HG02852 (cell line): ENCODE results near the gene ETV7.
"Not testable (repeated sequence)": the region's sequence is repeated elsewhere in the genome, so short reads cannot be mapped to it uniquely, and the experiment has no call there.

Experiments used
- ATAC-seq: cut with Tn5 transposase; IDR thresholded peaks from one replicate; pipeline ENCODE4 v1.9.1; 2021; ENCODE audit warnings: mild to moderate bottlenecking, moderate library complexity; ENCODE audit not compliant: unreplicated experiment

The ETV7 gene

DNA sequence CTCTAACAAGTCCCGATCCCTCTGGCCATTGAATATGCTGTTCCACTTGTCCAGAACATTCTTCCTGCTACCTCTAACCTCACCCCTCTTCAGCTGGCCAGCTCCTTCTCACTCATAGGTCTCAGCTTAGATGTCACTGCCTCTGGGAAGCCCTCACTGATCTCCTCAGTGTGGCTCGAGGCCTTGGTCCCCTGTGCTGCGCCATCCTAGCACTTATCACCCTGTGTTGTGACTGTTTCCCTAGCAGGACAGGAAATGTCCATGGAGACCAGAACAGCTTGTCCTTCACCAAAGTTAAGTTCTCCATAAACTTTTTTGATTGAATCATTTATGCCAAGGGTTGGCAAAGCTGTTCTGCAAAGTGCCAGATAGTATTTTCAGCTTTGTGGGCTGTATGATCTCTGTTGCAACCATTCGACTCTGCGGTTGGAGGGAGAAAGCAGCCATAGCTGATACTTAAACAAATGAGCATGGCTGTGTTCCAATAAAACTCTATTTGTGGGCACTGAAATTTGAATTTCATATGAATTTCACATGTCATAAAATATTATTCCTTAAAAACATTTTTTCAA lies 44.3 kb downstream of the ETV7 start:
- ATAC-seq, result no peak

DNA sequence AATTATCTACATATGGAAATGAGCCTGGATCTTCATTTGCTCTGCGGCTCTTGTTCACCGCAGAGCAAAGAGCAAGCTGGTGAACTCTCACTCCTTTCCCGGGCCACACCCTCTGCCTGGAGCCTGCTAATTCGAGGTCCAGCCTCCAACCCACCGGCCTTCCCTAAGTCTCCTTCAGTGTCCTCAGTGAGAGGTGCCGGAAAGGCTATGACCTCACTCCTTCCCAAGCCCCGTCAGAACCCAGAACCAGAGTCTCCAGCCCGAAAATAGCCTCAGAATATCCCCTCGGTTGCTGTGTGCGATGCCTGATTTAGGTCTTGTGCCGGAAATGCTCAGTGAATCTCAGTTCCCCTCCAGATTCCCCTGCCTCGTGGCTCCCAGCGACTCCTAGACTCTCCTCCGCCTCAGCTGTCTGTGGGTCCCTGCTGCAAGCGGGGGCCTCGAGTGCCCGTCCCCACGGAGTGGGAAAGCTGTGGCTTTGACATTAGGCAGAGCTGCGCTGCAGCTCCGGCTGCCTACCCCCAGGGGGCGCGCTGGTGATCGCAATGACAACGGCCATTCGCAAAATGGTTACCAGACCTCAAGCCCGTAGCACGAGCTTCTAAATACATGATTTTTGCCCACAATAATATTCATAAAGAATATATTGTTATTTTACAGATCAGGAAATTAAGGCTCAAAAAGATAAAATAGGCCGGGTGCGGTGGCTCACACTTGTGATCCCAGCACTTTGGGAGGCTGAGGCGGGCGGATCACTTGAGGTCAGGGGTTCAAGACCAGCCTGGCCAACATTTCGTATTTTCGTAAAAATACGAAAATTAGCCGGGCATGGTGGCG lies 46.6 kb downstream of the ETV7 start:
- ATAC-seq, result peak; percentile 47

DNA sequence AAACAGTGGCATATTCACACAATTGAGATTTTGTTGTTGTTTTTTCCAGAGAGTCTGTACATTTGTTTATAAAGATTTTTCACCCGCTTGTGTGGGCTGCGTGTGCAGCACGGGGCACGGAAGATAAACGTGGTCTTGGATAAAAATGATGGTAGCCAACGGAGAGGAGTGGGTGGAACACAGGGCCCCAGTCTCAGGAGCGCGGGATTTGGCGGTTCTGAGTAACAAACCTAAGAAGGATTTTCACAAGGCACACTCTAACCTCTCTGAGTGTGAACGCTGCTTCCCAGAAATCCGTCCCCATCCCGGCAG lies 47.2 kb downstream of the ETV7 start:
- no peak for ATAC-seq

DNA sequence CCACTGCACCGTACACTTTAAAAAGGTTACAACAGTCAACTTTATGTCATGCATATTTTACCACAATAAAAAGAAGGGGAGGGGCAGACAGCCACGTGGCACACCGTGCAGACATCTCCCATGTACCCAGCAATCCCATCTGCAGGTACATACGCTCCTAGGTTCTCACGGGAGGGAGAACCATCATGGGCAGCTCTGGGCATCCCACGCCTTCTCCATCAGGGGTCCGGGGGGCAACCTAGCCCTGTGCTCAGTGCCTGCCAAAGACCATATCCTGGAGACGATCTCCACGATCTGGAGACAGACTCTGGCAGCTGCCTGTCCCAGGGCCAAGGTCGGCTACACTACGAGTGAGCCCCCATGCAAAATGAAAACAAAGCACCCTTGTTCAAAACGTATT lies 48.3 kb downstream of the ETV7 start:
- ATAC-seq, result no peak

DNA sequence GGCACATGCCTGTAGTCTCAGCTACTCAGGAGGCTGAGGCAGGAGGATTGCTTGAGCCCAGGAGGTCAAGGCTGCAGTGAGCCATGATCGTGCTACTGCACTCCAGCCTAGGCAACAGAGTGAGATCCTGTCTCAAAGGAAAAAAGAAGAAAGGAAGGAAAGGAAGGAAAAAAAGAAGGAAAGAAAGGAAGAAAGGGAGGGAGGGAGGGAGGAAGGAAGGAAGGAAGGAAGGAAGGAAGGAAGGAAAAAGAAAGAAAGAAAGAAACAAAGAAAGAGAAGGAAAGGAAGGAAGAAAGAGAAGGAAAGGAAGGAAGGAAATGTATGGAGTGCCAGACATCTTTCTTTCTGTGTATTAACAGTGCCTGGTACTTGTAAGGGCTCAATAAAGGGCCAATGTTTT lies 49.2 kb downstream of the ETV7 start:
- ATAC-seq, result not testable (repeated sequence)

DNA sequence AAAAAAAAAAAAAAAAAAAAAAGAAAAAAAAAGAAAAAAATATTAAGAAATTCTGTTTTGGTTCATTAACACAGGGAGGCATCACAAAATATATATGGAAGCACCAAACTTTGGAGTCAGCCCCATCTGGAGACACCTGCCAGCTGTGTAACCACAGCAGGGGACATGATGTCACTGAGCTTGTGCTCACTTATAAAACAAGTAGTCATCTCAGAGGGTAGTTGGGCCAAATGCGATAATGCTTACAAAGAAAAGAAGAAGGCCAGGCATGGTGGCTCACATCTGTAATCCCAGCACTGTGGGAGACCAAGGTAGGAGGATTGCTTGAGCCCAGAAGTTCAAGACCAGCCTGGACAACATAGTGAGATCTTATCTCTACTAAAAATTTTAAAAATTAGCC lies 49.7 kb downstream of the ETV7 start:
- no peak for ATAC-seq

DNA sequence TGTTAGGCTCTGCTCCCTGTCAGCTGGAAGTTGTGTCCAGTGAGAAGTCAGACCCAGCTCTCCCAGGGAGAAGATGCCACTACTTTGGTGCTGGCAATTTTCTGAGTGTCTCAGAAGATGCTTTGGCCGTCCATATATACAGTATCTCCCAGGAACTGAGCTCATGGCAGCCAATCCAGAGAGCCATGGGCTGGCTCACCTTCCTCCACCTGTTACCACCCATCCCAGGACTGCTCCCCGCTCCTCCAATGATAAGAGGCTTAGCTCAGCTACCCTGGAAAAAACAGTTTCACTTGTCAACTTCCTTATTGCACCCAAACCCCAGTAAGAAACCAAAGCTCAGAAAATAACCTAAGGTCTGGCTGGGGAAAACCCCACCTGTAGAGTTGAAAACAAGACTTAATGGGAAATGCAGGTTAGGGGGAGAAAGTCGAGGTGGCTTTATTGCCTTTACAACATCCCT lies 50.7 kb downstream of the ETV7 start, which contains the start of gene BNIP5:
TSS of gene BNIP5 (minus strand) at position 110 of the 463 bp plus-strand sequence. CDS start 6,198 bp downstream, outside the sequence.
- no peak for ATAC-seq

DNA sequence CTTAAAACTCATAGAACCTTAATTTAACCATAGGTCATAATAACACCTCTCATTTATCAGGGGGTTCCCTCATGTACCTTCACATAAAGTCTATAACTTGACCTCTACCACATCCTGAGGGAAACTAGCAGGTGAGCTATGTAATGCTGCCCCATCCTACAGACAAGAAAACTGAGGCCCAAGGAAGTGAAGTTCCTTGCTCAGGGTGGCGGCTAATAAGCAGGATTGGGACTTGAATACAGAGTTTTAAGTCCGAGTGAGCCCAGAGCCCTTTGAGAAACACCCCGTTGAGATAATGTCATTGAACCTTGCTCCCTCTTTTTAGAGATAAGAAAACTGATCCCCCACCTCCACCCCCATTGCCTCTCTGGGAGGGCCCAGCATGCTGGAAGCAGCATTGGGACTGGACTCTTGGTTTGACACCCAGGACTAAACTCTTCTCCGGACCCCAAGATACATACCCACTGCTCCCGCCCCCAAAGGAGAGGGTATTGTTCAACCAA lies 51.2 kb downstream of the ETV7 start:
- ATAC-seq, result no peak

DNA sequence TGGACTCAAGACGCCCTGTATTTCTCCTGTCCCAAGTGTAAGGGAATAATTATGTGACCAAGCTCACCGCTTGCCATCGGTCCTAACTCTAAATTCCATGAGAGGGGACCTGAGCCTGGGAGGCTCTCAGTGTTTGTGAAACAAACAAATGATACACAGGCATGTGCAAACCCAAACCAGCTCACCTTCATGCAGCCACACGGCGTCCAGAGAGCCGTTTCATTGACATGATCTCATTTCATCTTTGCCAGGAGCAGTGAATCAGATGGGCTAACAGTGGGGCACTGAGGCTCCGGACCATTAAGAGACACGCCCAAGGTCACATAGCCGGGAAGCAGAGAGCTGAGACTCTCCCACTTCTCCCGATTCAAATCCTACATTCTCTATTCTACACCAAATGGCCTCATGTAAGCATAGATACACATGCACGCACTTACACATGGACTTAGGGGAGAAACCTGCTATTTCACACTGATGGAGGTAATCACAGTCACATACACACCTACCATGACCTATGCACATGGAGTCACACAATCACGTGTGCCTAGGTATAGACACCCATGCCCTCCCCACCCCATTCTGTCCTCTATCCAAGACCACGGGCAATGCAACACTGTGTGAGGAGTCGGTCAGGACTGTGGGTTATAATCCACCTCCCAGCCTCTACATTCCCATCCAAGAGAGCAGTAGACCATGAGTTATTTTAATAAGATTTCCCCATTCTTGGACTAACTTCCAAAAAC lies 51.8 kb downstream of the ETV7 start:
- no peak for ATAC-seq

DNA sequence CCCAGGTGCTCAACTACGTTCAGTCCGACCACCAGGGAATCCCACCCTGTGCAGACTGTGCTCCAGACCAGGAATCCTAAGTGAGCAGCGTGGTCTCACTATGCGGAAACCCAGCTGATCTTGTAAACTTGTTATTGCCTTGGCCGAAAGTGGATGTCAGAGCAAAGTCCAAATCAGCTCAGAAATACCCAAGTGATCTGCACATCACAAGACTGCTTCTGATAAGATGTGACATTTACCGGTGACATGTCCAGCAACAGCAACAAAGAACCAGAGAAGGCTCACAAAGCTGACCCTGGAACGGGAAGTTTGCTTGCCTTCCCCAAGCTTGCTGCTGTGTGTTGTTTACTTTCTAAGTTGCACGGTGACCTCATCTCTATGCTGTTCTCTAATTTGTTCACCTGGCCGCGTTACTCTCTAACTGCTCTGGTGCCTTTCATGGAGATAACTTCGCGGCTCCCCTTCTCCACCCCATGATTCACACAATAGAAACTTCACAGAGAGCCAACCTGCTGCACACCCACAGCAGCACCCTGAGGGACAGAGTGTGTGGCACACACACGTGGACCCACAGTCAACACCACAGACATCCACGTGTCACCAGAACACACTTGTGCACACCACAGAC lies 52.5 kb downstream of the ETV7 start:
- no peak for ATAC-seq

DNA sequence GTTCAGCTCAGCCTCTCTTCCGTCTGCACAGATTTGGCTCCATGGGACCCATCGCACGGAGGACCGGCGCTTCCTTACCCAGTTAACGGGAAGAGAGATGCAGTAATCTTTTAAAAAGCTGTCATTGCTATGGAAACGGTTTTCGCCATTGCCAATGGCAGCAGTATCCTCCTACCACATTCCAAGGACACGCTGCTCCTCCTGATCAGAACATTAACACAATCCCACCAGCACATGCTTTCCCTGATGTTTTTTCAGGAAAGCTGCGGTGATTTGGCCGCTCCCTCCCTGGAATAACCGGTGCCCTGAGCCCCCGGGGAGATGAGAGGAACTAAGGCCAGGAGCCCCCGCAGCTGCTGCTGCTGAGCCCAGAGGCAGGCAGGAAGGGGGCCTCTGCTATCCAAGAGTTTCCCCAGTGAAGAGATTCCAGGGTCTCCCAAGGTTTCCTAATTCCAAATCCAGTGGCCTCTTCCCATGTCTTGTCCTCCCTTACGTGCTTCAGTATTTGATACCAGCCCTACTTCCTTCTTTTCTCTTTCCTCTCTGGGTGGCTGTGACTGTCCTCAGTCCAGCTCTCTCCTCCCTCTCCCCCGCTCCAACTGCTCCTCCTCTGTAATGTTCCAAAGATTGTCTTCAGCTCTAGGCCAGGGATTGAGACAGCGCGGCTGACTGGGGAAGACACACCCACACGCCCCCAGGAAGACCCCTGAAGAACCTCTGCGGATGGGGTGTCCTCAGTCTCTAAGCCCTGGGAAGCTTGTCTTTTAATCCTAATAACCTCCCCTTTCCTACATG lies 53.3 kb downstream of the ETV7 start:
- no peak for ATAC-seq

DNA sequence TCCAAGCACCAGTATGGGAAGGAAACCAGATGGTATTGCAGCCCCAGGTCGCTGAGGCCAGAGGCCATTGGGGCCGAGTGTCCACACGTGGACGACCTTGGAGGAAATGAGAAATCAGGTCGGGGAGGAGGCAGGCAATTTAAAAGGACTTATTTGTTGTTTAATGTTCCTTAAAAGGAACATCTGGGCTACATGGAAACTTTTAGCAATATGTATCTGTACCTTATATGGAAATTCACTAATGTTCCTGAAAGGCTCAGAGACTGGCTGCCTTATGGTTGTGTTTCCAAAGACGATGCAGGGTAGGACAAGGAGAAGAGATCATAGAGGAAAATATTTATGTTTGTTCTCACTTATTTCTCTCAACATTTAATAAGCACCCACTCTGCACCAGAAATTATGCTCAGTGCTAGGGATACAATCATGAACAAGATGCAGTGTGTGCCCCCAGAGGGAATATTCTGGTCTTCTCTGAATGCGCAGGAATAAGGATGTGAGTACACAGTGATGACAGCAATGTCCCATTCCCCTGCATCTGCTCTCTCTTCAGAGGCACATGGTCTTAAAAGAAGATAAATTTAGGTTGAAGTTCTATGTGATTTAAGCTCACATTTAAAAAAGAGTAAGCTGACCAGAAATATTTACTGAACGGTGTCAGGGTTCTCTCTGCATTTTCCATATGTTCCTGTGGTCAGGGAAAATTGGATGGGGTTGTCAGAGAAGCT lies 54.1 kb downstream of the ETV7 start:
- ATAC-seq, result no peak

DNA sequence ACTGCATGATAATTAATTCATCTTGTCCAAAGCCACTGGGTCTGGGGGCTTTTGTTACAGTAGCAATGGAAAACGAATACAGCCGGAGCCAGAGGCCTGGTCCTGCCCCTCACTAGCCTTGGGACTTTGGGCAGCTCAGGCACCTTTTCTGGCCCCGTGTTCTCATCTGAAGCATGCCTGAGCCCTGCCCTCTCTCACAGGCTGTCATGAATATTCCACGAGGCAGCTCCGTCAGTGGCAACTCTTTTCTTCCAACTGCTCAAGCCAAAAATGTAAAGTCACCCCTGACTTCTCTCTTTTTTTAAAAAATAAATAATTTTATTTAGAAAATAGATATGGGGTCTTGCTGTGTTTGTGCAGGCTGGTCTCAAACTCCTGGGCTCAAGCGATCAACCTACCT lies 56.1 kb downstream of the ETV7 start:
- no peak for ATAC-seq

DNA sequence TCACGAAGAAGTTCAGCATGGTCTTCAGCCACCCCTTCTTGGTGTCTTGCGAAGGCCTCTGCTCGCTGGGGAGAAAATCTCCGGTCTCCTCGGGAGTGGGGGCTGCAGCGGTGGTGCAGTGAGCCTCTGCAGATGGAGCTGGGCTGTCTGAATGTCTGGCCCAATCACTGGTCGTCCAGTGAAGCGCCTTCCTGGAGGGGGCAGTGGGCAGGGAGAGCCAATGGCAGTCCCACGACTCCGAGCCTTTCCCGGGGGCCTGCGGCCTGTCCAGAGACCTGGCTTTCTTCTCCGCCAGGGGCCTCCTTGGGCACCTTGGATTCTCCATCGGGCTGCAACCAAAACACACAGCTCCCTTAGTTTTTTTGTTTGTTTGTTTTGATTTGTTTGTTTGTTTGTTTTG lies 57.1 kb downstream of the ETV7 start:
- ATAC-seq, result no peak

DNA sequence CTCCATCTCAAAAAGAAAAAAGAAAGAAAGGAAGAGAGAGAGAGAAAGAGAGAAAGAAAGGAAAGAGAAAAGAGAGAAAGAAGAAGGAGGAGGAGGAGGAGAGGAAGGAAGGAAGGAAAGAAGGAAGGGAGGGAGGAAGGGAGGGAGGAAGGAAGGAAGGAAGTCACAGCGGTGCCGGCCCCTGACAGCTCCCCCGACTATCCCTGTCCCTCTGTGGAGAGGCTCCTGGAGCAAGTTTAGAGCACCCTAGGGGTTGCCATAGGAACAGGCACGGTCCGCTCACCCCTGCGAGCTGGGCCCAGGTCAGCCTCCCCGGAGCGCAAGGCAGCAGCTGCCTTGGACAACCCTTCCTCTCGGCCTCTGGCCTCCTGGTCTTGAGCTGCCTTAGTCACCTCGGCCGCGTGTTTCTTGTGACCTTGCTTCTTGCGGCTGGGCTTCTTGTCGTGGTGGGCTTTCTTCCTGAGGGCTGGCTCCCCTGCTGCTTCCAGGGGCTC lies 57.6 kb downstream of the ETV7 start:
- no peak for ATAC-seq

DNA sequence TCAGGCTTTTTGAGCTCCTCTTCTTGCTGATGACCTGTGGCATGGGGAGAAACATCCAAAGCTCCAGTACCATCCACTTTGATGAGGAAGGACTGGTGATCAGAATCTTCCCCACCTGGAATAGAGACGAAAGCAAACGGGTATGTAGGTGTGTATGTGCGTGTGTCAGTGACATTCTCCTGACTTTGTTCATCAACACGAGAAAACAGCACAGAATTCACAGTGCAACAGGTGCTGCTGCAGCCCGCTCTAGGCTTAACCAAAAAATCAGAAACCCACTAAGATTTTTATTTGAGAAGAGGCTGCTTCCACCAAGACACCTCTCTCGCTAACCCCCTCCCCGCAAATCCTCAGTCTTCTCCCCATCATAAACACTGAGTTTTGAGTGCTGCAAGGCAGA lies 58.9 kb downstream of the ETV7 start:
- ATAC-seq, result no peak

DNA sequence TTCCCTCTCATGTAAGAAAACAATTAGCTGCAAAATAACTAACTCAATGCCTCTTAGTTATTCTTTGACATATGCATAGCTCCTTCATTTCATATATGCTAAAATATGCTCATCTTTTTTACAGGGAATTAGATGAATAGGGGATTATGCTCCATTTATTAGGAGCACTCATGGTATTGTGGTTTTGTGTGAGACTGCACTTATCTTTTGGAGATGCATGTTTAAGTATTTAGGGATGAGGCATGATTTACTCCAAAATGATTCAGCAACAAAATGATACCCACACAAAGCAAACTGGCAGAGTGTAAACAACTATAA lies 59.6 kb downstream of the ETV7 start:
- ATAC-seq, result no peak

DNA sequence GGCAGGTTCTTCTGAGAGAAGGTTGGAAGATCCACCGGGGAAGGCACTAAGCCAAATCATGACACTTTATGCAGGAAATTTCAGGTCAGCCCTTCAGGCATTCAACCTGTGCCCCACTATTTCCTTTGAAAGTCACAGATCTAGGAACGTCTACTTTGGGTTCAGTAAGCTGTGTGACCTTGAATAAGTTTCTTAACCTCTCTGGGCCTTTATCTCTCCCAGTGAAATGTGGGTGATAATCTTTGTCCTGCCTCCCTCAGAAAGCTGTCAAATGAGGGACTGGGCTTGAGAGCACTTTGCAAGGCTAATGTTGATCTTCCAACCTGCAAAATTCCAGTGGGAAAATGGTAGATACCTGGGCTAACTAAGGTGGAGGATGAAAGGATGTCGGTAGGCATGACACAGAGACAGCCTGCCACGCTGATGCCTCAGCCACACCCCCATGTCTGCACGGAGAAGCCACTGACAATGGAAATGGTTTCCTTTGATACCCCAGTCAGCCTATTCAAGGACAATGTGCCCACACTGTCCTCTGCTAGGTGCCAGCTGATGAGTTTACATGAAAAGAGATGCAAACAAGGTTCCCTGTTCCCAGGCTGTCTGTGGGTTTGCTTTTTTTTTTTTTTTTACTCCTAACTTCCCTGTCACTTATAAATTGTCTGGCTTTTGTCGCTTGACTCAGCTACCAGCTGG lies 60.1 kb downstream of the ETV7 start:
- no peak for ATAC-seq

DNA sequence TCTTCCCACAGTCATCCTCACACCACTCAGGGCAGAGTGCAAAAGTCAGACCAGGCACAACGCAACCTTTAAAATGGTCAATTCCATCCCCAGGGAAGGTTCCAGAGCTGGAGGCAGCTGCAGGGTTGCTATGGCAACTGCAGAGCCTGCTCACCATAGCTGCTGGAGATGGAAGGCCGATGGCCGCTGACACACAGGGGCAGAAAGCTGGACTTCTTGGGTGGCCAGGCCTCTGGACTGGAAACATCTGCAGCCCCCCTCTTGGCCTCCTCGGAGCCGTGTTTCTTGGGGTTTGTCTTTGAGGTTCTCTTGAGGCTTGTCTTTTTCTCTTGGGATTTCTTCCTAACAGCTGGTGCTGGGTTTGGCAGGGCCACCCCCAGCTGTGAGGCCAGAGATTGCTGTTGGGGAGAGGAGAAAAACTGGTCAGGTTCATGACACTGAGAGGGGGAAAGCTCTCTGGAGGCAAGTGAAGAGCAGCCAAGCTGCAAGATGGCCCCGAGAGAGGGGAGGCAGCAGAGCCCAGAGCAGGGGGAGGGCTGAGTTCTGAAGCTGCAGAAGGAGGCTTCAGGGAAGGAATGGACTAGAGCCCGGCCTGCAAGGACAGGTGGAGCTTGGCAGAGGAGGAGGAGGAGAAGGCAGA lies 61.0 kb downstream of the ETV7 start:
- ATAC-seq, result no peak
